WTC11 (cell line): ENCODE measurements around the gene B3GLCT. TPM values are rescaled to one million over a fixed set of nuclear protein-coding genes. Genes with fewer than 3 reads are reported as not detected.

Source experiments
- ATAC-seq: fragments of 200-7000 bp; cut with Tn5 transposase; 2 replicates; pipeline ENCODE4 v1.10.0; 2021; ENCODE audit warnings: mild to moderate bottlenecking, moderate library complexity
- CTCF ChIA-PET: fragments of 300-600 bp; sonication (Branson Sonifier 250); formaldehyde crosslinking; loops from one replicate; lab custom pipeline; 2021; ENCODE audit warnings: antibody characterized with exemption; lab: Charles Lee
- POLR2A ChIA-PET: fragments of 350-600 bp; sonication (Branson Sonifier 250); formaldehyde crosslinking; loops from one replicate; lab custom pipeline; 2021; ENCODE audit warnings: antibody characterized with exemption; lab: Charles Lee
- DNase-seq: peaks from one replicate; pipeline ENCODE4 v3.0.0; 2021; ENCODE audit warnings: low spot score
- H3K27ac Mint-ChIP-seq: 2 replicates; pipeline ENCODE4 v1.8.0; 2021; ENCODE audit warnings: mixed read lengths
- H3K27me3 Mint-ChIP-seq: 2 replicates; pipeline ENCODE4 v1.8.0; 2021; ENCODE audit warnings: low read depth, mild to moderate bottlenecking, moderate library complexity, mixed read lengths
- H3K36me3 Mint-ChIP-seq: 2 replicates; pipeline ENCODE4 v1.8.0; 2021; ENCODE audit warnings: mixed read lengths
- H3K4me1 Mint-ChIP-seq: 2 replicates; pipeline ENCODE4 v1.8.0; 2022; ENCODE audit warnings: mixed read lengths
- H3K4me3 Mint-ChIP-seq: 2 replicates; pipeline ENCODE4 v1.8.0; 2021; ENCODE audit warnings: mild to moderate bottlenecking, moderate library complexity, mixed read lengths
- H3K9me3 Mint-ChIP-seq: 2 replicates; pipeline ENCODE4 v1.8.0; 2021; ENCODE audit warnings: mixed read lengths
- ATF1 ChIP-seq: sonication (generic); formaldehyde crosslinking; IDR thresholded peaks from 2 replicates; pipeline ENCODE4 v1.8.1; 2023; ENCODE audit warnings: mild to moderate bottlenecking, moderate library complexity, missing genetic modification reagents
- CBFB ChIP-seq: sonication (generic); formaldehyde crosslinking; IDR thresholded peaks from 2 replicates; pipeline ENCODE4 v1.8.1; 2022; ENCODE audit warnings: mild to moderate bottlenecking, low read depth, missing genetic modification reagents
- FOXP1 ChIP-seq: sonication (generic); formaldehyde crosslinking; IDR thresholded peaks from 2 replicates; pipeline ENCODE4 v1.8.0; 2022; ENCODE audit warnings: missing genetic modification reagents, mild to moderate bottlenecking, moderate library complexity, borderline replicate concordance
- MXD4 ChIP-seq: fragments of 250-450 bp; sonication (Bioruptor Pico); IDR thresholded peaks from 2 replicates; pipeline ENCODE4 v1.8.0; 2021; ENCODE audit warnings: mild to moderate bottlenecking, moderate library complexity, borderline replicate concordance
- MYBL2 ChIP-seq: sonication (generic); formaldehyde crosslinking; IDR thresholded peaks from 2 replicates; pipeline ENCODE4 v1.8.1; 2023; ENCODE audit warnings: mild to moderate bottlenecking, moderate library complexity, missing genetic modification reagents
- PRRX2 ChIP-seq: fragments of 250-450 bp; sonication (Bioruptor Pico); IDR thresholded peaks from 2 replicates; pipeline ENCODE4 v1.8.0; 2021; ENCODE audit warnings: mild to moderate bottlenecking
- ZNF317 ChIP-seq: sonication (generic); formaldehyde crosslinking; IDR thresholded peaks from 2 replicates; pipeline ENCODE4 v1.8.1; 2023; ENCODE audit warnings: low read depth, mild to moderate bottlenecking, moderate library complexity, missing genetic modification reagents, borderline replicate concordance
- ZNF671 ChIP-seq: fragments of 250-450 bp; sonication (Bioruptor Pico); IDR thresholded peaks from 2 replicates; pipeline ENCODE4 v1.8.0; 2021; ENCODE audit warnings: mild to moderate bottlenecking
- total RNA-seq: library from RNA; stranded (reverse); gene quantifications from 3 replicates; pipeline ENCODE4 v1.2.3, GENCODE V29; 2021
- TF ChIP-seq, protein P1 (sequence below): sonication (generic); formaldehyde crosslinking; IDR thresholded peaks from 2 replicates; pipeline ENCODE4 v1.8.0; 2022; ENCODE audit warnings: mild to moderate bottlenecking, missing genetic modification reagents
- TF ChIP-seq, protein P2 (sequence below): sonication (generic); formaldehyde crosslinking; IDR thresholded peaks from 2 replicates; pipeline ENCODE4 v1.8.1; 2023; ENCODE audit warnings: mild to moderate bottlenecking, missing genetic modification reagents
- TF ChIP-seq, protein P3 (sequence below): sonication (generic); formaldehyde crosslinking; IDR thresholded peaks from 2 replicates; pipeline ENCODE4 v1.8.1; 2022; ENCODE audit warnings: low read depth, mild to moderate bottlenecking, moderate library complexity, missing genetic modification reagents, borderline replicate concordance
- TF ChIP-seq, protein P4 (sequence below): fragments of 250-450 bp; sonication (Bioruptor Pico); IDR thresholded peaks from 2 replicates; pipeline ENCODE4 v1.9.0; 2021; ENCODE audit warnings: mild to moderate bottlenecking
- TF ChIP-seq, protein P5 (sequence below): sonication (generic); formaldehyde crosslinking; IDR thresholded peaks from 2 replicates; pipeline ENCODE4 v1.8.1; 2022; ENCODE audit warnings: mild to moderate bottlenecking, moderate library complexity, missing genetic modification reagents
- TF ChIP-seq, protein P6 (sequence below): sonication (generic); formaldehyde crosslinking; IDR thresholded peaks from 2 replicates; pipeline ENCODE4 v1.8.1; 2023; ENCODE audit warnings: mild to moderate bottlenecking, missing genetic modification reagents

The B3GLCT gene
- total RNA-seq, 1 experiment from 2014 or later = 2.4 TPM

DNA sequence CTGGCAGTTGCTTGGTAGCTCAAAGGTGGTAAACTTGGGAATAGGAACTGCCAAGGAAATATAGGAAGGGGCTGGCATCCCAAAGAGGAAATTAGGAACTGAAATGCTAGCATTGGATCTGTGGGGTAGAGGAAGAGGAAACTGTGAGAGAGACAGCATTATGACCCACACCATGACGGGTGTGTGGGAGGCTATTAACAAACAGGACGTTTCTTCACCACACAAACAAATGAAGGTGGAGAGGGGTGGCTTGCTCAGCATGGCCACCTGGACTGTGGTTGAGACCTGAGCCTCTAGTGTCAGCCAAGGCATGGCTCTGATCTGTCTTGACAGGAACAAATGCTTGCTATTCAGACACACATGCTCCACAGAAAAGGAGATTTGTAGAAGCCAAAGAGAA, 178.2 kb downstream of the B3GLCT start (continued):
- TF ChIP-seq, protein P1, sequence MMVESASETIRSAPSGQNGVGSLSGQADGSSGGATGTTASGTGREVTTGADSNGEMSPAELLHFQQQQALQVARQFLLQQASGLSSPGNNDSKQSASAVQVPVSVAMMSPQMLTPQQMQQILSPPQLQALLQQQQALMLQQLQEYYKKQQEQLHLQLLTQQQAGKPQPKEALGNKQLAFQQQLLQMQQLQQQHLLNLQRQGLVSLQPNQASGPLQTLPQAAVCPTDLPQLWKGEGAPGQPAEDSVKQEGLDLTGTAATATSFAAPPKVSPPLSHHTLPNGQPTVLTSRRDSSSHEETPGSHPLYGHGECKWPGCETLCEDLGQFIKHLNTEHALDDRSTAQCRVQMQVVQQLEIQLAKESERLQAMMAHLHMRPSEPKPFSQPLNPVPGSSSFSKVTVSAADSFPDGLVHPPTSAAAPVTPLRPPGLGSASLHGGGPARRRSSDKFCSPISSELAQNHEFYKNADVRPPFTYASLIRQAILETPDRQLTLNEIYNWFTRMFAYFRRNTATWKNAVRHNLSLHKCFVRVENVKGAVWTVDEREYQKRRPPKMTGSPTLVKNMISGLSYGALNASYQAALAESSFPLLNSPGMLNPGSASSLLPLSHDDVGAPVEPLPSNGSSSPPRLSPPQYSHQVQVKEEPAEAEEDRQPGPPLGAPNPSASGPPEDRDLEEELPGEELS (CRISPR knock-in tag) = no peak
- no peak for TF ChIP-seq MYBL2 (CRISPR knock-in tag)
- no peak for TF ChIP-seq ATF1 (CRISPR knock-in tag)
- TF ChIP-seq, all 79 proteins: peak for 0

DNA sequence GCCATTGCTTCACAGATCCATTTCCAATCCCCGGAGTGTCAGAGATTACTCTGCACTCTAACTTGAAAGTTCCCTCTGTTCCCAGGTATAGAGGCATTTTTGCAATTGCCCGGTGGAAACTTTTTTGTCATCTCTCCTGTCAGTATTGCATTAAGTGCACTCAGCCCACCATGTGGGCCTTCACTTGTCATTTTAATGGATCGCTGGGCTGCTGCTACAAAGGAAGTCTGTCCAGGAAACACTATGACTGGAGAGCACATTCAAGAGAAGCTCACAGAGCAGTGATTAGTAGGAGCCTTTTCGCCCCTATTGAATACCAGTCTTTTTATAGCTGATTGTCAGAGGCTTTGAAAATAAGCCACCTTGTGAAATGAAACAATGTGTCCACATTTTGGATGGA, 180.9 kb downstream of the B3GLCT start:
- Mint-ChIP-seq H3K9me3 (peaks cover 8% of the 10 kb centered on the region), H3K27ac (no peak overlapping the region), H3K27me3 (no peaks in the 10 kb centered on the region), H3K4me1 (peaks cover 9% of the 10 kb centered on the region), H3K4me3 (no peak overlapping the region), H3K36me3 (no peaks in the 10 kb centered on the region)
- peak; percentile 62 for ATAC-seq
- ChIA-PET POLR2A (no interaction called here), CTCF (no interaction called here)
- no peak for DNase-seq
- TF ChIP-seq PRRX2 (CRISPR knock-in tag) (no peak), MXD4 (CRISPR knock-in tag) (no peak), CBFB (CRISPR knock-in tag) (no peak), FOXP1 (CRISPR knock-in tag) (no peak), ZNF317 (CRISPR knock-in tag) (no peak), ZNF671 (no peak)
- TF ChIP-seq, protein P2, sequence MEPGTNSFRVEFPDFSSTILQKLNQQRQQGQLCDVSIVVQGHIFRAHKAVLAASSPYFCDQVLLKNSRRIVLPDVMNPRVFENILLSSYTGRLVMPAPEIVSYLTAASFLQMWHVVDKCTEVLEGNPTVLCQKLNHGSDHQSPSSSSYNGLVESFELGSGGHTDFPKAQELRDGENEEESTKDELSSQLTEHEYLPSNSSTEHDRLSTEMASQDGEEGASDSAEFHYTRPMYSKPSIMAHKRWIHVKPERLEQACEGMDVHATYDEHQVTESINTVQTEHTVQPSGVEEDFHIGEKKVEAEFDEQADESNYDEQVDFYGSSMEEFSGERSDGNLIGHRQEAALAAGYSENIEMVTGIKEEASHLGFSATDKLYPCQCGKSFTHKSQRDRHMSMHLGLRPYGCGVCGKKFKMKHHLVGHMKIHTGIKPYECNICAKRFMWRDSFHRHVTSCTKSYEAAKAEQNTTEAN (CRISPR knock-in tag) = no peak
- TF ChIP-seq, protein P3, sequence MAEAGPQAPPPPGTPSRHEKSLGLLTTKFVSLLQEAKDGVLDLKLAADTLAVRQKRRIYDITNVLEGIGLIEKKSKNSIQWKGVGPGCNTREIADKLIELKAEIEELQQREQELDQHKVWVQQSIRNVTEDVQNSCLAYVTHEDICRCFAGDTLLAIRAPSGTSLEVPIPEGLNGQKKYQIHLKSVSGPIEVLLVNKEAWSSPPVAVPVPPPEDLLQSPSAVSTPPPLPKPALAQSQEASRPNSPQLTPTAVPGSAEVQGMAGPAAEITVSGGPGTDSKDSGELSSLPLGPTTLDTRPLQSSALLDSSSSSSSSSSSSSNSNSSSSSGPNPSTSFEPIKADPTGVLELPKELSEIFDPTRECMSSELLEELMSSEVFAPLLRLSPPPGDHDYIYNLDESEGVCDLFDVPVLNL (CRISPR knock-in tag) = no peak
- TF ChIP-seq, protein P4, sequence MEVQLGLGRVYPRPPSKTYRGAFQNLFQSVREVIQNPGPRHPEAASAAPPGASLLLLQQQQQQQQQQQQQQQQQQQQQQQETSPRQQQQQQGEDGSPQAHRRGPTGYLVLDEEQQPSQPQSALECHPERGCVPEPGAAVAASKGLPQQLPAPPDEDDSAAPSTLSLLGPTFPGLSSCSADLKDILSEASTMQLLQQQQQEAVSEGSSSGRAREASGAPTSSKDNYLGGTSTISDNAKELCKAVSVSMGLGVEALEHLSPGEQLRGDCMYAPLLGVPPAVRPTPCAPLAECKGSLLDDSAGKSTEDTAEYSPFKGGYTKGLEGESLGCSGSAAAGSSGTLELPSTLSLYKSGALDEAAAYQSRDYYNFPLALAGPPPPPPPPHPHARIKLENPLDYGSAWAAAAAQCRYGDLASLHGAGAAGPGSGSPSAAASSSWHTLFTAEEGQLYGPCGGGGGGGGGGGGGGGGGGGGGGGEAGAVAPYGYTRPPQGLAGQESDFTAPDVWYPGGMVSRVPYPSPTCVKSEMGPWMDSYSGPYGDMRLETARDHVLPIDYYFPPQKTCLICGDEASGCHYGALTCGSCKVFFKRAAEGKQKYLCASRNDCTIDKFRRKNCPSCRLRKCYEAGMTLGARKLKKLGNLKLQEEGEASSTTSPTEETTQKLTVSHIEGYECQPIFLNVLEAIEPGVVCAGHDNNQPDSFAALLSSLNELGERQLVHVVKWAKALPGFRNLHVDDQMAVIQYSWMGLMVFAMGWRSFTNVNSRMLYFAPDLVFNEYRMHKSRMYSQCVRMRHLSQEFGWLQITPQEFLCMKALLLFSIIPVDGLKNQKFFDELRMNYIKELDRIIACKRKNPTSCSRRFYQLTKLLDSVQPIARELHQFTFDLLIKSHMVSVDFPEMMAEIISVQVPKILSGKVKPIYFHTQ = no peak
- TF ChIP-seq, protein P5, sequence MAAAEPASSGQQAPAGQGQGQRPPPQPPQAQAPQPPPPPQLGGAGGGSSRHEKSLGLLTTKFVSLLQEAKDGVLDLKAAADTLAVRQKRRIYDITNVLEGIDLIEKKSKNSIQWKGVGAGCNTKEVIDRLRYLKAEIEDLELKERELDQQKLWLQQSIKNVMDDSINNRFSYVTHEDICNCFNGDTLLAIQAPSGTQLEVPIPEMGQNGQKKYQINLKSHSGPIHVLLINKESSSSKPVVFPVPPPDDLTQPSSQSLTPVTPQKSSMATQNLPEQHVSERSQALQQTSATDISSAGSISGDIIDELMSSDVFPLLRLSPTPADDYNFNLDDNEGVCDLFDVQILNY (CRISPR knock-in tag) = no peak
- TF ChIP-seq, protein P6, sequence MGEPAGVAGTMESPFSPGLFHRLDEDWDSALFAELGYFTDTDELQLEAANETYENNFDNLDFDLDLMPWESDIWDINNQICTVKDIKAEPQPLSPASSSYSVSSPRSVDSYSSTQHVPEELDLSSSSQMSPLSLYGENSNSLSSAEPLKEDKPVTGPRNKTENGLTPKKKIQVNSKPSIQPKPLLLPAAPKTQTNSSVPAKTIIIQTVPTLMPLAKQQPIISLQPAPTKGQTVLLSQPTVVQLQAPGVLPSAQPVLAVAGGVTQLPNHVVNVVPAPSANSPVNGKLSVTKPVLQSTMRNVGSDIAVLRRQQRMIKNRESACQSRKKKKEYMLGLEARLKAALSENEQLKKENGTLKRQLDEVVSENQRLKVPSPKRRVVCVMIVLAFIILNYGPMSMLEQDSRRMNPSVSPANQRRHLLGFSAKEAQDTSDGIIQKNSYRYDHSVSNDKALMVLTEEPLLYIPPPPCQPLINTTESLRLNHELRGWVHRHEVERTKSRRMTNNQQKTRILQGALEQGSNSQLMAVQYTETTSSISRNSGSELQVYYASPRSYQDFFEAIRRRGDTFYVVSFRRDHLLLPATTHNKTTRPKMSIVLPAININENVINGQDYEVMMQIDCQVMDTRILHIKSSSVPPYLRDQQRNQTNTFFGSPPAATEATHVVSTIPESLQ (CRISPR knock-in tag) = no peak

Other genes with a start within 250 kb of the B3GLCT start
- 97.0 to 114 TPM (median 97.3 TPM) in 3 replicates for gene HSPH1, start 38.1 kb upstream of the B3GLCT start, total RNA-seq